Measurements from ENCODE around the gene CLMN. TPM values are rescaled to one million over a fixed set of nuclear protein-coding genes. Genes with fewer than 3 reads are reported as not detected.

The CLMN gene
- total RNA-seq, 1 donor from 2014 or later = 9.6 TPM

DNA sequence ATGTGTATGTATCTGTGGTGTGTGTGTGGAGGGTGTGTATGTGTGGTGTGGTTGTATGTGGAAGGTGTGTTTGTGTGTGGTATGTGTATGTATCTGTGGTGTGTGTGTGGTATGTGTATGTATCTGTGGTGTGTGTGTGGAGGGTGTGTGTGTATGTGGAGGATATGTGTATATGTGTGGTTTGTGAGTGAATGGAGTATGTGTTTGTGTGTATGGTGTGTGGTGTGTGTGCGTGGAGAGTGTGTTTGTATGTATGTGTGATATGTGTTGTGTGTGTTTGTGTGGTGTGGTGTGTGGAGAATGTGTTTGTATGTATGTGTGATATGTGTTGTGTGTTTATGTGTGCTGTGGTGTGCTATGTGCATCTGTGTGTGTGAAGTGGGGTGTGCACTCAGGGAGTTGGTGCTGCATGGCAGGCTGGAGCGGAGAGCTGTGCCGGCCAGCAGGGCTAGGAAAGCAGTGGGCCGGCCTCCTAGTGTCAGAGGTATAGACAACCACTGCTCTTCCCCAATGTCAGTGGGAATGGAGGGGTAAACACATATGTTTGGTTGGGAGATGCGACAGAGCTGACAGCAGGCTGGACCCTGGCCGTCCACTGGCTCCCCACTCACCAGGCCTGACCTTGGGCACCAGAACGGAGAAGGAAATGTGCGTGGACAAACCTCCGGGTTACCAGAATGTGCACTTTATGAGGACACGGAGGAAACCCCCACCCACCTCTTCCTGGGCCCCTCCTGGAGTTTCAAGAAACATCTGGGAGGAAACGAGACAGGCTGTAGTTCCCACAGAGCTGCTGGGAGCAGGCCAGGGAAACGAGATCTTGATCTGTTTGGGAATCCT, 60.7 kb downstream of the CLMN start:
- ATAC-seq = no peak

DNA sequence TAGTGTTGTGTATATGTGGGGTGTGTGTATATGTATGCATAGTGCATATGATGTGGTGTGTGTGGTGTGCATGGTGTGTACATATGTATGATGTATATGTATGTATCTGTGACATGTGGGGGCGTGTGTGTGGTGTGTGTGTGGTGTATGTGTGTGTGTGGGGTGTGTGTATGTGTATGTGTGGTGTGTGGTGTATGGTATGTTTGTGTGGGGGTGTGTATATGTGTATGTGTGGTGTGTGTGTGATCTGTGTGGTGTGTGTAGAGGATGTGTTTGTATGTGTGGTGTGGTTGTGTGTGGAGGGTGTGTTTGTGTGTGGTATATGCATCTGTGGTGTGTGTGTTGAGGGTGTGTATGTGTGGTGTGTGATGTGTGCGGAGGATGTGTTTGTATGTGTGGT, 61.6 kb downstream of the CLMN start:
- ATAC-seq = no peak

- ATAC-seq = no peak
Measured at GRCh38 chr14:95257521-95257920, 62.2 kb downstream of the CLMN start.

- no peak for ATAC-seq
Measured at GRCh38 chr14:95256776-95257060, 63.0 kb downstream of the CLMN start.

DNA sequence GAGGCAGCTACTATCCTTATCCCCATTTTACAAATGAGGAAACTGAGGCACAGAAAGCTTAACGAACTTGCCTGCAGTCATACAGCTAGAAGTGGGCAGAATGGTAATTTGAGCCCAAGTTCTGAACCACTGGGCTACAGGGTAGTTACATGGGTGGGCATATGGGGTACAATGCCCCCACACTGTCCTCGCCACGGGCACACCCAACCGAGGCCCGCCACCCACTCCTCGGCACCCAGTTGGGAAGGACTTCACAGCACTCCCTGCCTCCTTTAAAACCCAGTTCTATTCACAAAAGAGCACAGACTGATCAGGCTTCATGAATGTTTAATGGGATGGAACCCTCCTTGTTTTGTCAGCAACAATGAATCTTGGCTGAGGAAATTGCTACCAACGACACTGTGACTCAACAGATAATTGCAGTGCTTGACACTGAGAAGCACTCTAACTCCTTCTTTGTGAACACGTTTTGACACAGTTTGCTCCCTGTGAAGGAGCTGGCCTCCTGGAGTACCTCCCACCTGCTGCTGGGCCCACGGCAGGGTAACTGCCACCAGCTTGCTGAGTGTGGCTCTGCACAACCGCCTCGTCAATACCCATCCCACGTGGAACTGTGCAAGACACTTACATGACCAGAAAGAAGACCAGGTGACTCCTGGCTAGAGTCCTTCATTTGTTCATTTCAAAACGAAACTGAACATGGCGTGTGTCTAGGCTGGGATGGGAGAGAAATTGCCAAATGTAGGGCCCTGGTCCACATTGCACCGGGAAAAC, 63.5 kb downstream of the CLMN start:
- ATAC-seq = peak; percentile 44

DNA sequence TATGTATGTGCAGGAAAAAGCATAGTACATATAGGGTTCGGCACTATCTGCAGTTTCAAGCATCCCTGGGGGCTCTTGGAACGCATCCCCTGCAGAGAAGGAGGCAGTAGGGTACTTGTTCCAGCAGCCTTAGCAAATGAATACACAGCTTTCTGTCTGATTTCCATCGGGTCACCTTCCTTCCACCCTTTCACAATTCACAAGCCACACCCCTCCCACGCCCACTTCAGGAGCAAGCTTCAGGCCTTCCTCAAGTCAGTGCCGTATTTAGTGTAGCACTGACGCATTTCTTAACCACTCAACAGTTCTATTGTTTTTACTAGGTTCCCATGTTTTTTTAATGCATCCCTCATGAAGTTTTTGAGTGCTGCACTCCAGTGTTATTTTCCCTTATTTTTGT, 64.2 kb downstream of the CLMN start:
- peak; percentile 86 for ATAC-seq

- ATAC-seq = no peak
Measured at GRCh38 chr14:95255013-95255412, 64.7 kb downstream of the CLMN start.

GRCh38 chr14:95254288-95254687, 65.4 kb downstream of the CLMN start:
- ATAC-seq = no peak

DNA sequence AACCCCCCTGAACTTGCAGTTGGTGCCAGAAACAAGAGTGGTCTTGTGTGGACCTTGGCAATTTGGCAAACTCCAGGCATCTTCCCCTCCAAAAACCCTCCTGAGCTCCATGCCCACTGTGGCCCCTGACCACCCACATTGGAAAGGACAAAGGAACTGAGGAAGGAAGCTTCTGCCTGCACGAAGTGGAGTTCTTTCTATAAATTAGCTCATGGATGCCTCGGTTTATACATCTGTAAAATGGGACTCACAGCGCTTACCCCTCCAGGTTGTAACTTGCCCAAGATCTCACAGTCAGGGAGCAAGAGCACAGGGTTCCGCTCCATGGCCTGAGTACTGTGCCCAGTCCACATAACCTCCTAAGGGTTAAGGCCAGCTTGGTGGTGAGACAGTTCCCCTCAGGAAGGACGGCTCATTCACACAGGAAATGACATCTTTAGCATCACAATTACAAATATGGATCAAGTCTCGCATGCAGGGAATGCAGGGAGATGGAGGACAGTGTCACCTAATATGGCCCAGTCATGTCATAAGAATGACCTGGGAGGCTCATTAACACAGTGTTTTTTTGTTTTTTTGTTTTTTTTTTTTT, 66.6 kb downstream of the CLMN start:
- no peak for ATAC-seq

DNA sequence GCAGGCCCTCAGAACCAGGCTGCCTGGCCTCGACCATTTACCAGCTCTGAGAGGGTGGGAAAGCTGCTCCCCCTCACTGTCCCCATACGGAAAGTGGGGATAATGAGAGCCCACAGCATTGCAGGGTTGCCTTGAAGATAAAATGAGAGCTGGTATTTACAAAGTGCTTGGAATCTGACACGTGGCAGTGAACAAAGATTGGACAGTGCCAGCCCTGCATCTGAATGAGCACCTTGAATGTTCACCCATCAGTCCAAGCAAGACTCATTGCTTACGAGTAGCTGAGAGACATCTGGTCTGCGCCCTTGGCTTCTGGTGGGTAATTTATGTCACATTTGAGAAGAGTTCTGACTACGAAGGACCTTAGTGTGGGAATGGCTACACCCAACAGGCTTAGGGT, 67.5 kb downstream of the CLMN start:
- ATAC-seq = no peak

- ATAC-seq = no peak
Measured at GRCh38 chr14:95250936-95251335, 68.8 kb downstream of the CLMN start.

GRCh38 chr14:95250140-95250769, 69.5 kb downstream of the CLMN start:
- no peak for ATAC-seq

DNA sequence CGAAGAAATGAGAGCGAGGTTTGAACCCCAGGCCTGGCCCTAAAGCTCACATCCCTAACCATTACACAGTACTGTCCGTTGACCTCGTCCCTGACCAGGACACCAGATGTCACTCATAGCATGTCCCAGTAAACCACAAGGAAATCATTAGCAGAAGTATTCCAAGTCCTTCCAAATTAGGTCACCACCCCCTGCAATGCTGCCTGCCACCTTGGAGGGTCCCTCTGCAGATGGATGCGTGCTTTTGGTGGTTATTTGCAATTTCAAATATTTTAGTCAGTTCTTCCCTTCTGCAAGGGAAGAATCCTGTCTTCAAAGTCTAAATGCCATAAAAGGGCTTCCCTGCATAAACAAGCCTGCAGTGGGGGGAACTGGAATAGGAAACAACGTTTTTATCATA, 71.3 kb downstream of the CLMN start:
- ATAC-seq = no peak

DNA sequence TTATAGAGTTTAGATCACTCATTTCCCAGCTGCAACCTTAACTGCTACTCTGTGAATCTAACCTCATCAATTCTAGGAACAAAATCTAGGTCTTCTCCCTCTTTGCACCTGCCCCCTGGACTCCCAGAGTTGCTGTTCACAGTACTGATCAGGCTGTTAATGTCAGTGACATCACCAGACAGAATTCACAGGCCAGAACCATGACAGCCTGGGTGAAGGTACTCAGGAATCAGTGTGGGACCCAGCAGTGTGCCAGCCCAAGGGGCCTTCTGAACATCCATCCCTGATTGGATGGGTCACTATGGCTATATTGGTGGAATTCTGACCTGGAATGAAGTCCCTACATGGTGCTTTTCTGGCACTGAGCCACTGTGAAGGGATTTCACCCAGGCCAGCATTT, 72.8 kb downstream of the CLMN start:
- ATAC-seq = no peak

- ATAC-seq = no peak
Measured at GRCh38 chr14:95245334-95245733, 74.4 kb downstream of the CLMN start.

GRCh38 chr14:95244587-95244986, 75.1 kb downstream of the CLMN start:
- no peak for ATAC-seq

- ATAC-seq = no peak
Measured at GRCh38 chr14:95242870-95243269, 76.8 kb downstream of the CLMN start.

DNA sequence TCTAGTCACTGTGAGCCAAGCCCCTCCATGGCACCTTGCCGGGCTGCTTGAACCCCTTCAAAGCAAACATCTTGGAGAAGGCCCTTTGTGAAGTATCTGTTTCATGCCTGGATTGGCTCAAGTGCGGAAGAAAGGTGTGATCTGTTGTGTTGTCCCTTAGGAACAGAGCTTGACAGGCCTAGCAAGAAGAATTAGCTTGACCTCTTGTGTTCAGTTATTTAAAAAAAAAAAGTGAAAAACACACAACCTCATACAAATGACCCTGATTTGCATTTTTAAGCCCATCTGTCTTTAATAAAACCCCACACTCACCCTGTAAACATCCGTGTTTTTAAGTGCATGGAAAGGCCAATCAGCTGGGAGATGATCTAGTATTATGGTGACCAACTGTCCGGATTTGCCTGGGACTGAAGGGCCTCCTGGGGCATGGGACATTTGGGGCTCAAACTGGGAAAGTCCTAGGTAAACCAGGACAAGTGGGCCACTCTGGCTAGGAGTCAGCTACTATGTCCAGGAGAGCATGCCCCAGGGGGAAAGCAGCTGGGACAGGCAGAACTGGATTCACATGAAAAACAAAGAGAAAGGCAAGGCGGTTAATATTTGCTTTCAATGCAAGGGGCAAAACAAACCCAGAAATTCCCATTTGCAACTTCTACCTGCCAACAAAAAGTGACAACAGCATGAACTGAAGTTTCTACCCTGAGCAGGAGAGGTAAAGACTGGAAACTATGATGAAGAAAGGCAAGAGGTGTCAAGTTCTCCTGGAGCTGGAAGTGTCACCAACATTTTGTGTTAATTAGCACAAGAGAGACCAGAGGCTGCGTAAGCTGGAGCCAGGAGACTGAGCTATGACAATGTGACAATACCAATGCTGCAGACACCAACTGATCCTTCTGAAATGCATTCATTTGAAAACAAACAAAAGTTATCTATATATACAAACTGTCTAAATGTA, 78.6 kb downstream of the CLMN start:
- ATAC-seq = no peak

GRCh38 chr14:95238487-95239298, 81.0 kb downstream of the CLMN start:
- no peak for ATAC-seq

- ATAC-seq = peak; percentile 19
Measured at GRCh38 chr14:95237958-95238340, 81.8 kb downstream of the CLMN start.
